Mesenchymal stem cell (in vitro differentiated cells and primary cell): ENCODE results near the gene ARL13B.

ENCODE experiments used
- DNase-seq: peaks from one replicate; pipeline ENCODE4 v3.0.0-alpha.2; 2013
- H2AFZ ChIP-seq: one replicate; pipeline ENCODE4 v1.6.1; 2013; ENCODE audit warnings: low read depth, mild to moderate bottlenecking, control low read depth, inconsistent platforms, low read length, moderate library complexity
- H2AK5ac ChIP-seq: 2 replicates; pipeline ENCODE4 v1.6.1; 2013; ENCODE audit warnings: low read length, moderate library complexity, mild to moderate bottlenecking, inconsistent platforms; ENCODE audit not compliant: severe bottlenecking
- H2BK120ac ChIP-seq: one replicate; pipeline ENCODE4 v1.6.1; 2013; ENCODE audit warnings: low read depth, mild to moderate bottlenecking, inconsistent platforms, low read length, moderate library complexity
- H2BK12ac ChIP-seq, 2 experiments: one replicate each; pipeline ENCODE4 v1.6.1; 2013; ENCODE audit warnings: inconsistent platforms in 2 of 2, low read length in 2 of 2, mild to moderate bottlenecking in 2 of 2, moderate library complexity in 2 of 2, control low read depth in 1 of 2
- H2BK15ac ChIP-seq: one replicate; pipeline ENCODE4 v1.6.1; 2013; ENCODE audit warnings: mild to moderate bottlenecking, low read depth, inconsistent platforms; ENCODE audit not compliant: poor library complexity, severe bottlenecking
- H2BK5ac ChIP-seq: 2 replicates; pipeline ENCODE4 v1.6.1; 2013; ENCODE audit warnings: low read depth, mild to moderate bottlenecking, low read length, control low read depth, inconsistent platforms; ENCODE audit not compliant: poor library complexity, severe bottlenecking
- H3K14ac ChIP-seq, 2 experiments: one replicate each; pipeline ENCODE4 v1.6.1; 2013; ENCODE audit warnings: inconsistent platforms in 2 of 2, low read length in 2 of 2, control low read depth in 1 of 2, mild to moderate bottlenecking in 1 of 2, moderate library complexity in 1 of 2
- H3K18ac ChIP-seq, 2 experiments: one replicate each; pipeline ENCODE4 v1.6.1; 2013; ENCODE audit warnings: inconsistent platforms in 2 of 2, low read length in 2 of 2, control low read depth in 1 of 2, low read depth in 1 of 2, mild to moderate bottlenecking in 1 of 2
- H3K23ac ChIP-seq, 2 experiments: one replicate each; pipeline ENCODE4 v1.6.1; 2013; ENCODE audit warnings: inconsistent platforms in 2 of 2, low read length in 2 of 2, mild to moderate bottlenecking in 2 of 2, moderate library complexity in 2 of 2, control low read depth in 1 of 2
- H3K27ac ChIP-seq: 2 replicates; pipeline ENCODE4 v1.5.1; 2013; ENCODE audit warnings: mild to moderate bottlenecking, moderate library complexity, low read length, control low read depth, inconsistent platforms; ENCODE audit not compliant: poor library complexity, severe bottlenecking
- H3K27me3 ChIP-seq, 2 experiments: 2 replicates each; pipeline versions ENCODE4 v1.6.1 to v1.7.0; 2013; ENCODE audit warnings: low read length in 2 of 2, mild to moderate bottlenecking in 2 of 2, moderate library complexity in 2 of 2, control low read depth in 1 of 2, inconsistent platforms in 1 of 2; ENCODE audit not compliant: control insufficient read depth in 1 of 2, insufficient read depth in 1 of 2
- H3K36me3 ChIP-seq, 2 experiments: 2 replicates each; pipeline versions ENCODE4 v1.6.1 to v1.7.0; 2013; ENCODE audit warnings: low read length in 2 of 2, control low read depth in 1 of 2, inconsistent platforms in 1 of 2, low read depth in 1 of 2, mild to moderate bottlenecking in 1 of 2; ENCODE audit not compliant: insufficient read depth in 2 of 2, control insufficient read depth in 1 of 2
- H3K4ac ChIP-seq, 2 experiments: one replicate each; pipeline ENCODE4 v1.6.1; 2013; ENCODE audit warnings: inconsistent platforms in 2 of 2, low read length in 2 of 2, mild to moderate bottlenecking in 2 of 2, moderate library complexity in 2 of 2, control low read depth in 1 of 2, low read depth in 1 of 2
- H3K4me1 ChIP-seq: 2 replicates; pipeline ENCODE4 v1.6.1; 2013; ENCODE audit warnings: low read depth, low read length, control low read depth; ENCODE audit not compliant: control insufficient read depth, insufficient read depth
- H3K4me2 ChIP-seq: 2 replicates; pipeline ENCODE4 v1.6.1; 2013; ENCODE audit warnings: low read length, mild to moderate bottlenecking, inconsistent platforms; ENCODE audit not compliant: poor library complexity, severe bottlenecking
- H3K4me3 ChIP-seq, 2 experiments: 2 replicates each; pipeline versions ENCODE4 v1.5.1 to v1.7.0; 2013; ENCODE audit warnings: low read length in 2 of 2, mild to moderate bottlenecking in 2 of 2, control low read depth in 1 of 2, low read depth in 1 of 2; ENCODE audit not compliant: insufficient read depth in 1 of 2
- H3K79me1 ChIP-seq: replicated peaks from 2 replicates; pipeline ENCODE4 v1.6.1; 2013; ENCODE audit warnings: mild to moderate bottlenecking, control low read depth, low read length, inconsistent platforms; ENCODE audit not compliant: poor library complexity, severe bottlenecking
- H3K9ac ChIP-seq: 2 replicates; pipeline ENCODE4 v1.7.0; 2013; ENCODE audit warnings: mild to moderate bottlenecking, low read length, moderate library complexity
- H3K9me3 ChIP-seq: 2 replicates; pipeline ENCODE4 v1.7.0; 2013; ENCODE audit warnings: mild to moderate bottlenecking, low read length; ENCODE audit not compliant: control insufficient read depth
- H4K8ac ChIP-seq: one replicate; pipeline ENCODE4 v1.6.1; 2013; ENCODE audit warnings: inconsistent platforms, mild to moderate bottlenecking, low read length, moderate library complexity
- H4K91ac ChIP-seq: one replicate; pipeline ENCODE4 v1.6.1; 2013; ENCODE audit warnings: mild to moderate bottlenecking, low read length, inconsistent platforms
- WGBS: methylation state at CpG from one replicate; pipeline ENCODE4 v1.1.7; 2013; ENCODE audit warnings: mixed read lengths; 5-methylcytosine and 5-hydroxymethylcytosine counted together

Gene ARL13B

GRCh38 chr3:94064243-94064860, 84.4 kb downstream of the ARL13B start:
- H2BK120ac ChIP-seq = no peak overlapping the region
- H3K4me3 ChIP-seq = peak overlapping the region in 1 of 2 experiments; percentile 83
- no peak overlapping the region for H3K14ac ChIP-seq
- H2AK5ac ChIP-seq = no peak overlapping the region
- H3K9ac ChIP-seq = peak overlapping the region; percentile 96
- no peak overlapping the region for H3K27ac ChIP-seq
- H3K79me1 ChIP-seq = peaks cover 8% of the 10 kb centered on the region
- no peaks in the 10 kb centered on the region for H3K27me3 ChIP-seq
- no peak overlapping the region for H3K4ac ChIP-seq
- H3K18ac ChIP-seq = no peak overlapping the region
- H3K9me3 ChIP-seq = no peaks in the 10 kb centered on the region
- H4K8ac ChIP-seq = no peak overlapping the region
- H3K36me3 ChIP-seq = peaks cover 3 to 22% of the 10 kb centered on the region in 2 experiments
- no peak for DNase-seq
- WGBS = 92% methylated on average over 5 of the region's 6 CpGs
- no peak overlapping the region for H3K23ac ChIP-seq
- H3K4me2 ChIP-seq = no peak overlapping the region
- H3K4me1 ChIP-seq = peaks cover 3% of the 10 kb centered on the region
- H2AFZ ChIP-seq = no peak overlapping the region
- no peak overlapping the region for H2BK5ac ChIP-seq
- H2BK12ac ChIP-seq = no peak overlapping the region
- no peak overlapping the region for H2BK15ac ChIP-seq
- no peak overlapping the region for H4K91ac ChIP-seq

GRCh38 chr3:94065122-94065521, 85.2 kb downstream of the ARL13B start:
- H4K8ac ChIP-seq = no peak overlapping the region
- DNase-seq = no peak
- no peak overlapping the region for H2AFZ ChIP-seq
- H4K91ac ChIP-seq = no peak overlapping the region
- H3K4me3 ChIP-seq = peak overlapping the region in 1 of 2 experiments; percentile 83
- no CpG with 5 or more reads among the region's 1 CpG for WGBS
- no peak overlapping the region for H3K18ac ChIP-seq
- H3K27ac ChIP-seq = no peak overlapping the region
- H3K9ac ChIP-seq = peak overlapping the region; percentile 96
- peaks cover 7% of the 10 kb centered on the region for H3K79me1 ChIP-seq
- no peak overlapping the region for H3K4ac ChIP-seq
- H3K9me3 ChIP-seq = no peaks in the 10 kb centered on the region
- no peaks in the 10 kb centered on the region for H3K27me3 ChIP-seq
- no peak overlapping the region for H2BK120ac ChIP-seq
- H2BK5ac ChIP-seq = no peak overlapping the region
- H3K14ac ChIP-seq = no peak overlapping the region
- no peak overlapping the region for H2BK15ac ChIP-seq
- peaks cover 0 to 18% of the 10 kb centered on the region in 2 experiments for H3K36me3 ChIP-seq
- H2AK5ac ChIP-seq = no peak overlapping the region
- no peak overlapping the region for H2BK12ac ChIP-seq
- H3K4me1 ChIP-seq = peaks cover 3% of the 10 kb centered on the region
- no peak overlapping the region for H3K4me2 ChIP-seq
- H3K23ac ChIP-seq = no peak overlapping the region

- Histone ChIP-seq H2BK5ac (no peak overlapping the region), H3K36me3 (peaks cover 0 to 9% of the 10 kb centered on the region in 2 experiments), H4K8ac (no peak overlapping the region), H2BK12ac (no peak overlapping the region), H3K9me3 (no peaks in the 10 kb centered on the region), H3K14ac (no peak overlapping the region), H3K4me3 (no peak overlapping the region), H2BK120ac (no peak overlapping the region), H3K9ac (peak overlapping the region; percentile 96), H2AK5ac (no peak overlapping the region), H3K79me1 (peaks cover 11% of the 10 kb centered on the region), H2BK15ac (no peak overlapping the region), H3K27ac (no peak overlapping the region), H2AFZ (no peak overlapping the region), H3K23ac (no peak overlapping the region), H3K4me1 (peaks cover 3% of the 10 kb centered on the region), H3K4ac (no peak overlapping the region), H3K27me3 (no peaks in the 10 kb centered on the region), H4K91ac (no peak overlapping the region), H3K4me2 (no peak overlapping the region), H3K18ac (no peak overlapping the region)
- no CpG with 5 or more reads among the region's 1 CpG for WGBS
- no peak for DNase-seq
These were observed 86.0 kb downstream of the ARL13B start for GRCh38 chr3:94065819-94066480.

GRCh38 chr3:94066506-94067500, 86.8 kb downstream of the ARL13B start:
- H3K79me1 ChIP-seq = peaks cover 14% of the 10 kb centered on the region
- no peaks in the 10 kb centered on the region for H3K9me3 ChIP-seq
- peaks cover 2 to 13% of the 10 kb centered on the region in 2 experiments for H3K36me3 ChIP-seq
- H4K8ac ChIP-seq = peak overlapping the region; percentile 12
- H4K91ac ChIP-seq = no peak overlapping the region
- H3K27me3 ChIP-seq = no peaks in the 10 kb centered on the region
- no peak overlapping the region for H3K4me2 ChIP-seq
- no peak overlapping the region for H3K4me3 ChIP-seq
- no peak overlapping the region for H2BK120ac ChIP-seq
- no peak overlapping the region for H3K14ac ChIP-seq
- H3K27ac ChIP-seq = no peak overlapping the region
- no peak overlapping the region for H2BK12ac ChIP-seq
- no peak overlapping the region for H2AFZ ChIP-seq
- no peak for DNase-seq
- H3K4me1 ChIP-seq = peaks cover 2% of the 10 kb centered on the region
- H3K23ac ChIP-seq = no peak overlapping the region
- H3K9ac ChIP-seq = no peak overlapping the region
- no peak overlapping the region for H3K4ac ChIP-seq
- no peak overlapping the region for H2BK5ac ChIP-seq
- 74% methylated on average over 6 of the region's 6 CpGs for WGBS
- no peak overlapping the region for H2BK15ac ChIP-seq
- no peak overlapping the region for H2AK5ac ChIP-seq
- no peak overlapping the region for H3K18ac ChIP-seq
